T-cell (primary cell): ENCODE results near the gene C17orf114.
"Not testable (repeated sequence)": the region's sequence is repeated elsewhere in the genome, so short reads cannot be mapped to it uniquely, and the experiment has no call there.

Experiments used
- ATAC-seq, 4 experiments: fragments of 200-7000 bp in 3 of 4; fragments of 150-1000 bp in 1 of 4; cut with Tn5 transposase; replicated peaks in 1 of 4; 1 replicate in 3 of 4; 2 replicates in 1 of 4; pipeline ENCODE4 v1.10.0; 2021; ENCODE audit warnings: moderate library complexity in 3 of 4, mild to moderate bottlenecking in 2 of 4, moderate number of reproducible peaks in 1 of 4
- CTCF ChIA-PET, 2 donors: fragments of 300-600 bp; sonication (Branson Sonifier 250); formaldehyde crosslinking; loops; one replicate each; lab custom pipeline; 2022; ENCODE audit warnings: antibody characterized with exemption in 2 of 2; lab: Charles Lee
- POLR2A ChIA-PET, 2 donors: fragments of 300-600 bp; sonication (Branson Sonifier 250); formaldehyde crosslinking; loops; one replicate each; lab custom pipeline; 2022; ENCODE audit warnings: antibody characterized with exemption in 2 of 2; lab: Charles Lee
- DNase-seq, 35 experiments: peaks; one replicate each; pipeline versions ENCODE4 v3.0.0 to v3.0.0-alpha.2; 2013 to 2023
- H3K27ac ChIP-seq: one replicate; pipeline ENCODE4 v1.5.1; 2013; ENCODE audit warnings: low read length
- H3K27me3 ChIP-seq, 2 experiments: replicated peaks in 1 of 2; 1 replicate in 1 of 2; 2 replicates in 1 of 2; pipeline versions ENCODE4 v1.6.1 to v1.7.0; 2013; ENCODE audit warnings: low read length in 1 of 2, mixed read lengths in 1 of 2; ENCODE audit not compliant: control insufficient read depth in 2 of 2, insufficient read depth in 2 of 2; ENCODE audit errors: extremely low read depth in 1 of 2
- H3K36me3 ChIP-seq, 2 donors: 1 replicate in 1 of 2; 2 replicates in 1 of 2; pipeline versions ENCODE4 v1.6.1 to v1.7.0; 2013; ENCODE audit warnings: low read length in 1 of 2; ENCODE audit not compliant: control insufficient read depth in 2 of 2, insufficient read depth in 1 of 2; ENCODE audit errors: extremely low read depth in 1 of 2
- H3K4me1 ChIP-seq, 2 experiments: 1 replicate in 1 of 2; 2 replicates in 1 of 2; pipeline versions ENCODE4 v1.6.1 to v1.7.0; 2013; ENCODE audit warnings: low read length in 2 of 2, mixed read lengths in 1 of 2; ENCODE audit not compliant: insufficient read depth in 2 of 2, control insufficient read depth in 1 of 2; ENCODE audit errors: extremely low read depth in 1 of 2
- H3K4me3 ChIP-seq, 2 donors: 1 replicate in 1 of 2; 2 replicates in 1 of 2; pipeline versions ENCODE4 v1.5.1 to v1.7.0; 2013; ENCODE audit warnings: mild to moderate bottlenecking in 2 of 2, low read length in 1 of 2, moderate library complexity in 1 of 2; ENCODE audit not compliant: control insufficient read depth in 1 of 2; ENCODE audit errors: extremely low read depth in 1 of 2
- H3K9me3 ChIP-seq: 2 replicates; pipeline ENCODE4 v1.7.0; 2013
- H3K27ac Mint-ChIP-seq, 2 donors: one replicate each; pipeline ENCODE4 v1.8.0; 2020 to 2021; ENCODE audit warnings: mild to moderate bottlenecking in 2 of 2, mixed read lengths in 2 of 2
- H3K27me3 Mint-ChIP-seq, 2 donors: one replicate each; pipeline ENCODE4 v1.8.0; 2021 to 2022; ENCODE audit warnings: mixed read lengths in 2 of 2
- H3K36me3 Mint-ChIP-seq: one replicate; pipeline ENCODE4 v1.8.0; 2021; ENCODE audit warnings: mixed read lengths
- H3K4me1 Mint-ChIP-seq, 3 donors: one replicate each; pipeline ENCODE4 v1.8.0; 2020 to 2022; ENCODE audit warnings: mixed read lengths in 3 of 3, mild to moderate bottlenecking in 1 of 3
- H3K4me3 Mint-ChIP-seq, 3 donors: one replicate each; pipeline ENCODE4 v1.8.0; 2020 to 2022; ENCODE audit warnings: mild to moderate bottlenecking in 3 of 3, mixed read lengths in 3 of 3, moderate library complexity in 3 of 3
- H3K9me3 Mint-ChIP-seq, 3 donors: one replicate each; pipeline ENCODE4 v1.8.0; 2020 to 2022; ENCODE audit warnings: mixed read lengths in 3 of 3
- WGBS: methylation state at CpG from one replicate; pipeline ENCODE4 v1.1.5; 2013; ENCODE audit warnings: missing lambda C conversion rate; ENCODE audit not compliant: insufficient coverage; 5-methylcytosine and 5-hydroxymethylcytosine counted together

C17orf114 gene

DNA sequence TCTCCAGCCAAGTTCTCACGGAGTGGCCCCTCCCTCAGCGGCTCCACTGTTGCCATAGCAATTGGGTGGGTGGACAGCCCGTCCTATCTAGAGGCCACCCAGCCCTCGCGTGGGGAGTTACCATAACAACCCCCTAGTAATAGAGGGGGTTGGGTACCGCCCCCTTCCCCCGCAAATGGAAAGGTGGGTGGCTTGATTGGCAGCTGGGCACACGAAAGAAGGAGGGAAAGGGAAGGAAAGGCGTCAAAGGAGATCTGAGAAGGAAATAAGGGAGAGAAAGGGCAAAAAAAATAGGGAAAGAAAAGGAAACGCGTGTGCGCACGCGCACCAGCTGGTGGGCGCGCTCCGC is 30.7 kb upstream of the C17orf114 start:
- DNase-seq, H3K36me3 Mint-ChIP-seq, H3K36me3 ChIP-seq, H3K27me3 Mint-ChIP-seq, H3K9me3 Mint-ChIP-seq, H3K9me3 ChIP-seq, H3K27me3 ChIP-seq, CTCF ChIA-PET: not testable (repeated sequence)
- peak overlapping the region; percentile 73 to 85 for H3K4me3 ChIP-seq
- peaks cover 14 to 35% of the 10 kb centered on the region in 2 experiments for H3K4me1 ChIP-seq
- POLR2A ChIA-PET = interaction anchor here in 1 of 2 donors (0.6 kb wide), 1 partner anchor 43 kb away, joined by 3 read pairs; no protein-coding TSS in a partner anchor
- peak overlapping the region; percentile 73 for H3K27ac ChIP-seq
- peaks cover 34 to 40% (median 34%) of the 10 kb centered on the region in 3 donors for H3K4me1 Mint-ChIP-seq
- H3K4me3 Mint-ChIP-seq = peak overlapping the region; percentile 88 to 92 (median 92)
- H3K27ac Mint-ChIP-seq = peak overlapping the region; percentile 92 to 93
- peak in 2 of 4 experiments; percentile 0 to 26 for ATAC-seq
- WGBS = 2% methylated on average over 10 of the region's 17 CpGs

DNA sequence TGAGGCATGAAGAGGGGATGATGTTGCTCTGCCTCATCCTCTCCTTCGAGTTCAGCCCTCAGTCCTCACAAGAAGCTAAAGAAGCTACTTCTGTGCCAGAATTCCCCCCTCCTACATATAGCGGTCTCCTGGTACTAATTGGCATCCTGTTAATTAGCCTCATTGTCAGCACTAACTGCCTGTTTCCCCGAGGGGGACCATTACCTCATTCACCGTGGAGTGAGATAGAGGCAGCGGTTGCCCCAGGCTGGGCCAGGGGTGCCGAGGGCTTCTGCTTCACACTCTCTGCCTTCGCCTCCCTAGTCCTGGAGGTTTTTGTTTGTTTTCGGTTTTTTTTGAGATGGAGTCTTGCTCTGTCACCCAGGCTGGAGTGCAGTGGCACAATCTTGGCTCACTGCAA is 25.3 kb upstream of the C17orf114 start:
- POLR2A ChIA-PET = no interaction called here
- WGBS = 94% methylated on average over 3 of the region's 8 CpGs
- H3K36me3 Mint-ChIP-seq = no peaks in the 10 kb centered on the region
- H3K27ac ChIP-seq = no peak overlapping the region
- CTCF ChIA-PET = no interaction called here
- no peaks in the 10 kb centered on the region for H3K9me3 ChIP-seq
- H3K4me1 Mint-ChIP-seq = peaks cover 0 to under 1% (median 0%) of the 10 kb centered on the region in 3 donors
- no peaks in the 10 kb centered on the region for H3K27me3 Mint-ChIP-seq
- H3K27me3 ChIP-seq = peaks cover 0 to 3% of the 10 kb centered on the region in 2 experiments
- peaks cover 0 to under 1% of the 10 kb centered on the region in 2 experiments for H3K4me1 ChIP-seq
- no peak overlapping the region for H3K4me3 Mint-ChIP-seq
- no peaks in the 10 kb centered on the region for H3K9me3 Mint-ChIP-seq
- no peaks in the 10 kb centered on the region for H3K36me3 ChIP-seq
- H3K27ac Mint-ChIP-seq = no peak overlapping the region
- DNase-seq (no peak), ATAC-seq (no peak)
- H3K4me3 ChIP-seq = no peak overlapping the region

DNA sequence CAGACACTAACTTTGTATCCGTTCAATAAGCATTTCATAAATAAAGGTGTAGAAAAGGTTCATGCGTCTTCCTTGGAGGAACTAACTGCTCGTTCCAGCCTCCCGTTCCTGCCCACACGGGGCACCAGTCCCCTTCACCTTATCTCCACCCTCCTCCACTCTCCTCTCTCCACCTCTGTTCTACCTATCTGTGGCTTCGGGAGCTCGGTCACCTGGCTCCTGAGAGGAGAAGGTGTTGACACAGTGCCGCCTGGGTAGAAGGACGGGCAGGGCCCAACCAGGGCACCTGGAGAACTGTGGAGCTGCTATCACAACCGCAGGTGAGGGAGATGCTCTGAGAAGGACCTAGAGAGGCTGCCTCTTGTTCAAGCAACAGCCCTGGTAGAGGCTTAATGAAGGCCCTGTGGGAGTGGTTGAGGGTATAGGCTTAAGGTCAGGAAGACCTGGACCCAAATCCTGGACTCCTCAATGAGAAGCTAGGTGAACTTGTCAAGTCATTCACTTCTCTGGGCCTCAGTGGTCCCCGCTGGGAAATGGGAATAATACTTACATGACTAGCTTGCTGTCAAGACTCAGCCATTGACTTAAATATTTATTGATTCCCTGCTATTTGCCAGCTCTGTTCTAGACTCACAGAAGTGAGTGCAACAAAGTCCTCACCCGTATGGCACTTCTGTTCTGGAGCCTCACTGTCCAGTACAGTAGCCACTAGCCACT is 21.4 kb upstream of the C17orf114 start:
- peaks cover 8% of the 10 kb centered on the region for H3K36me3 Mint-ChIP-seq
- H3K27ac Mint-ChIP-seq = no peak overlapping the region
- no peak overlapping the region for H3K4me3 Mint-ChIP-seq
- Histone ChIP-seq H3K36me3 (no peaks in the 10 kb centered on the region), H3K4me1 (no peaks in the 10 kb centered on the region), H3K4me3 (no peak overlapping the region), H3K27me3 (peaks cover 0 to 3% of the 10 kb centered on the region in 2 experiments), H3K27ac (no peak overlapping the region), H3K9me3 (no peaks in the 10 kb centered on the region)
- no peak for DNase-seq
- no peaks in the 10 kb centered on the region for H3K4me1 Mint-ChIP-seq
- ATAC-seq = no peak
- 73% methylated on average over 9 of the region's 12 CpGs for WGBS
- no peaks in the 10 kb centered on the region for H3K9me3 Mint-ChIP-seq
- H3K27me3 Mint-ChIP-seq = no peaks in the 10 kb centered on the region
- ChIA-PET POLR2A (interaction anchor here in 1 of 2 donors (0.7 kb wide), 1 partner anchor 130 kb away, joined by 4 read pairs; no protein-coding TSS in a partner anchor), CTCF (interaction anchor here in 1 of 2 donors (0.7 kb wide), 1 partner anchor 24 kb away, joined by 3 read pairs; no protein-coding TSS in a partner anchor)

DNA sequence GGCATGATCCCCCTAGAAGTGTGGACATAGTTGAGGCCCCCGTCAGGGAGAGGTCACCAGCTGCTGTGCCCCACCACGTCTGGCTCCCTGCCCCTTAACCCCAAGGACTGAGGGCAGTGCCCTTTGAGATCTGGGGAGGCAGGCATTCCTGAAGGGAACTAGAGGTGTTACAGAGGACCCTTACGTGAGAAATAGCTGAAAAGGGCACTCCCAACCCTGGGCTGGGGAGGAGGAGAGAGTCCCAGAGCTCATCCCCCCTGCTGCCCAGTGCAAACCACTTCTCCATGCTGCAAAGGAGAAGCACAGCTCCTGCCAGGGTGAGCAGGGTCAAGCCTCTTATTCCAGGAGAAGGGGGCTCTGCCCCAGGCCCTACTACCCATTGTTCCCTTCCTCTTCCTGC is 20.7 kb upstream of the C17orf114 start:
- H3K9me3 Mint-ChIP-seq = no peaks in the 10 kb centered on the region
- H3K4me1 ChIP-seq = no peaks in the 10 kb centered on the region
- peaks cover 0 to 3% of the 10 kb centered on the region in 2 experiments for H3K27me3 ChIP-seq
- H3K36me3 Mint-ChIP-seq = peaks cover 8% of the 10 kb centered on the region
- no peak overlapping the region for H3K4me3 ChIP-seq
- ChIA-PET POLR2A (no interaction called here), CTCF (no interaction called here)
- no peaks in the 10 kb centered on the region for H3K4me1 Mint-ChIP-seq
- ATAC-seq (no peak), DNase-seq (no peak)
- no peaks in the 10 kb centered on the region for H3K27me3 Mint-ChIP-seq
- H3K27ac Mint-ChIP-seq = no peak overlapping the region
- no peaks in the 10 kb centered on the region for H3K36me3 ChIP-seq
- no CpG with 5 or more reads among the region's 3 CpGs for WGBS
- no peak overlapping the region for H3K27ac ChIP-seq
- no peaks in the 10 kb centered on the region for H3K9me3 ChIP-seq
- no peak overlapping the region for H3K4me3 Mint-ChIP-seq

DNA sequence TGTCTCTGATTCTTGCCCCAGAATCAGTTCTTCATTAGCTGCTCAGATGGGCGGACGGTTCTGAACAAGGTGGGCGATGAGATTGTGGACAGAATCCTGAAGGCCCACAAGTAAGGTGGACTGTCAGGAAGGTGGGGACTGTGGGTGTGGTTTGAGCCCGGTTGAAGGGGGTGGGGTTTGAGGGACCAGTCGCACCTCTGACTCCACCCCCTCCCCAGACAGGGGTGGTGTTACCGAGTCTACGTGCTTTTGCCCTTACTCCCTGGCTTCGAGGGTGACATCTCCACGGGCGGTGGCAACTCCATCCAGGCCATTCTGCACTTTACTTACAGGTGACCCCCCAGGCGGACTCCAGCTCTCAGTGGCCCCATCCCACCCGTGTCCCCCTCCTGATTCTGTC is 16.1 kb upstream of the C17orf114 start:
- Mint-ChIP-seq H3K27me3 (no peaks in the 10 kb centered on the region), H3K27ac (no peak overlapping the region), H3K36me3 (peaks cover 19% of the 10 kb centered on the region), H3K4me1 (no peaks in the 10 kb centered on the region), H3K4me3 (no peak overlapping the region), H3K9me3 (no peaks in the 10 kb centered on the region)
- ATAC-seq (no peak), DNase-seq (no peak)
- Histone ChIP-seq H3K9me3 (no peaks in the 10 kb centered on the region), H3K36me3 (peaks cover 0 to 9% of the 10 kb centered on the region in 2 donors), H3K27ac (no peak overlapping the region), H3K4me3 (no peak overlapping the region), H3K4me1 (no peaks in the 10 kb centered on the region), H3K27me3 (peaks cover 0 to 4% of the 10 kb centered on the region in 2 experiments)
- 94% methylated on average over 8 of the region's 12 CpGs for WGBS
- CTCF ChIA-PET = no interaction called here
- POLR2A ChIA-PET = no interaction called here

DNA sequence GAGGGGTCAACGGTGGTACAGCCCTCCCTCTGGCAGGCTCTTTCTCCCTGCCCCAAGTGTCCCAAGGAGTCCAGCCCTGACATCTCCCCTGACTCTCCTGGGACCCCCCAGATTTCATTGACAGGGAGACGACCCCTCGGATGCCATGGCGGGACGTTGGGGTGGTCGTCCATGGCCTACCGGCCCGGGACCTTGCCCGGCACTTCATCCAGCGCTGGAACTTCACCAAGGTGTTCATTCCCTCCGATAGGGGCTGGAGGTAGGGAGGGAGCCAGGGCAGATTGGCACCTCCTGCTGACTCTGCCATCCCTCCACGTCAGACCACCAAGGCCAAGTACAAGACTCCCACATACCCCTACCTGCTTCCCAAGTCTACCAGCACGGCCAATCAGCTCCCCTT is 14.7 kb upstream of the C17orf114 start:
- ChIA-PET CTCF (no interaction called here), POLR2A (no interaction called here)
- Mint-ChIP-seq H3K27ac (no peak overlapping the region), H3K4me3 (no peak overlapping the region), H3K9me3 (no peaks in the 10 kb centered on the region), H3K36me3 (peaks cover 19% of the 10 kb centered on the region), H3K4me1 (no peaks in the 10 kb centered on the region), H3K27me3 (no peaks in the 10 kb centered on the region)
- Histone ChIP-seq H3K27ac (no peak overlapping the region), H3K4me1 (no peaks in the 10 kb centered on the region), H3K9me3 (no peaks in the 10 kb centered on the region), H3K4me3 (no peak overlapping the region), H3K27me3 (peaks cover 0 to 4% of the 10 kb centered on the region in 2 experiments), H3K36me3 (peaks cover 0 to 9% of the 10 kb centered on the region in 2 donors)
- no peak for ATAC-seq
- DNase-seq = no peak
- WGBS = 65% methylated on average over 2 of the region's 13 CpGs
